GM19467 (cell line): ENCODE data around the gene LYRM7.
"Not testable (repeated sequence)": the region's sequence is repeated elsewhere in the genome, so short reads cannot be mapped to it uniquely, and the experiment has no call there.

Source experiments
- ATAC-seq: cut with Tn5 transposase; IDR thresholded peaks from one replicate; pipeline ENCODE4 v1.9.1; 2021; ENCODE audit warnings: mild to moderate bottlenecking, moderate library complexity; ENCODE audit not compliant: unreplicated experiment

Gene LYRM7

DNA sequence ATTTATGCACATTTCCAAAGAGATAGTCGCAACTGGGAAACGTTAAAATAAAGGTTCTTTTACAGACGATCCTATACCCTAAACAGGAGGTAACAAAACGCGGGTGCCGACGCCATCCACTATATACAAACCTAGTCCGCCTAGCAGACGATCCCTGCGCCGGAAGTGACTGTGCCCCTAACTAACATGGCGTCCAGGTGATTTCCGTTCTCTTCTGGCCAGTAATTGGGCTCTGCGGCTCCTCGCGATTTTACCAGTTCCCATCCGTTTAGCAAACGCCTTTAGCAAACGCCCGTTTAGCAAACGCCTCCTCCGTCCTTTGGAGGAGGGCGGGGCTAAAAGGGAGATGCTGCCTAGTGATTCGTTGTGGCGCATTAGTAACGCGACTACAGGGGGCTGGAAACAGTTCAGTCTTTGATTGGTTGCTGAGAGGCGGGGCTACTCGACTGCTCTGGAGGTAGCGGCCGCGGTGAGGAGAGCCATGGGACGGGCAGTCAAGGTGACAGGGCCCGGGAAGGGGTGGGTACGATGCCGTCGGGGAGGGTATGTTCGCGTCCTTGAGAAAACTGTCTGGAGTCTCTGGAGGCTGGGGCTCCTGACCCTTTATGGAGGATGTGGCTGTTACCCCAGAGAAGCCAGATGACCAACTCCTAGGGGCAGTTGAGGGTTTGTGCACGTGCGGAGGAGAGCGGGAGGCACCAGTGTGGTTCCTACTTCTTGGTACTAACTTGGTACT is at the start of gene LYRM7:
Gene LYRM7 (plus strand): TSS at position 405 of the 736 bp plus-strand sequence. CDS start 77 bp downstream, at position 482.
- ATAC-seq: peak; percentile 98

DNA sequence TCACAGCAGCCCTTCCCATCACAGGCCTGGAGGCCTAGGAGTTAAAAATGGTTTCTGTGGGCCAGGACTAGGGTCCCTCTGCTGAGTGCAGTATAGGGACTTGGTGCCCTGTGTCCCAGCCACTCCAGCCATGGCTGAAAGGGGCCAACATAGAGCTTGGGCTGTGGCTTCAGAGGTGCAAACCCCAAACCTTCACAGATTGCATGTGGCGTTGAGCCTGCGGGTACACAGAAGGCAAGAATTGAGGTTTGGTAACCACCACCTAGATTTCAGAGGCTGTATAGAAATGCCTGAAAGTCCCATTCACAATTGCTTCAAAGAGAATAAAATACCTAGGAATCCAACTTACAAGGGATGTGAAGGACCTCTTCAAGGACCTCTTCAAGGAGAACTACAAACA is 43.5 kb upstream of the LYRM7 start:
- ATAC-seq: not testable (repeated sequence)

DNA sequence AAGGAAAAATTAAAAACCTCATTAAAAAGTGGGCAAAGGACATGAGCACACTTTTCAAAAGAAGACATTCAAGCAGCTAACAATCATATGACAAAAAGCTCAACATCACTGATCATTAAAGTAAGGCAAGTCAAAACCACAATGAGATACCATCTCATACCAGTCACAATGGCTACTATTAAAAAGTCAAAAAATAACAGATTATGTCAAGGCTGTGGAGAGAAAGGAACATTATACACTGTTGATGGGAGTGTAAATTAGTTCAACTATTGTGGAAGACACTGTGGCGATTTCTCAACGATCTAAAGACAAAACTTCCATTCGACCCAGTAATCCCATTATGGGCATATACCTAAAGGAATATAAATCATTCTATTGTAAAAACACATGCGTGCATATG is 41.4 kb upstream of the LYRM7 start:
- ATAC-seq: no peak

GRCh38 chr5:131133091-131133490 is 37.7 kb upstream of the LYRM7 start:
- ATAC-seq: not testable (repeated sequence)

DNA sequence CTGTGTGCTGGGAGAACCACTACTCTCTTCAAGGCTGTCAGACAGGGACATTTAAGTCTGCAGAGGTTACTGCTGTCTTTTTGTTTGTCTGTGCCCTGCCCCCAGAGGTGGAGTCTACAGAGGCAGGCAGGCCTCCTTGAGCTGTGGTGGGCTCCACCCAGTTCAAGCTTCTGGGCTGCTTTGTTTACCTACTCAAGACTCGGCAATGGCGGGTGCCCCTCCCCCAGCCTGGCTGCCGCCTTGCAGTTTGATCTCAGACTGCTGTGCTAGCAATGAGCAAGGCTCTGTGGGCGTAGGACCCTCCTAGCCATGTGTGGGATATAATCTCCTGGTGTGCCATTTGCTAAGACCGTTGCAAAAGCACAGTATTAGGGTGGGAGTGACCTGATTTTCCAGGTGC is 32.3 kb upstream of the LYRM7 start:
- not testable (repeated sequence) for ATAC-seq

GRCh38 chr5:131139321-131139720 is 31.4 kb upstream of the LYRM7 start:
- no peak for ATAC-seq

- ATAC-seq: no peak
These were observed 27.6 kb upstream of the LYRM7 start for GRCh38 chr5:131142970-131143617.

DNA sequence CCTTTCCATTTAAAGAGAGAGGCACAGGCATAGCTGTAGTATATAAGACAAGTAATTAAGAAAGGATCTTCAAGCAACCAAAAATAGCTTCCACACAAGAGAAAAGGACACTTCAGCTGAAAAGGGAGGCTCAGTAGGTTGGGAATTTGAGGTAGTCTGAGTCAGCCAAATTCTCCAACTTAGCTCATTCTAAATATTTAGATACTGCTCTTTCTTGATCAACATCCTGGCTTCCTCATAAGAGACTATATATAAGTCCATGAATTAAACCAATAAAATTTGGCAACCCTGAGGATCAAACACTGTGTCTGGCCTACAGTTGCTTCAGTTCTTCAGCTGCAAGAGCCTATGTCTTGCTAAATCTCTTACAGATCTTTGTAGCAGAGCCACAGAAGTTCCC is 23.5 kb upstream of the LYRM7 start:
- ATAC-seq: no peak

DNA sequence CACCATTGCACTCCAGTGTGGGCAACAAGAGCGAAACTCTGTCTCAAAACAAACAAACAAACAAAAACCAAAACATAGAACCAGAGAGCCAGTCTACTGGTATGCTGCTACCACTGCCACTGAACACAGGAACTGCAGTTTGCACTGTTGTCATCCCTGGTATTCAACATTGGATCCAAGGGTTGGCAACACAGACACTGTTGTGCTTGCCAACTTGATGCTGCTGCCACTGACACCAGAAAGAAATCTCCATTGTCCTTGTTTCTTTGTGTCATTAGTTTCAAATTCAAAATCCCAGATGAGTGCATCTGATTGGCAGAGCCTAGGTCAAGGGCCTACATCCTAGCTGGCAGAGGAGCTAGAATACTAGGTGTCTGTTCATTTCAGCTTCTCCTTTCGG is 21.9 kb upstream of the LYRM7 start:
- no peak for ATAC-seq

GRCh38 chr5:131150408-131150807 is 20.3 kb upstream of the LYRM7 start:
- no peak for ATAC-seq

DNA sequence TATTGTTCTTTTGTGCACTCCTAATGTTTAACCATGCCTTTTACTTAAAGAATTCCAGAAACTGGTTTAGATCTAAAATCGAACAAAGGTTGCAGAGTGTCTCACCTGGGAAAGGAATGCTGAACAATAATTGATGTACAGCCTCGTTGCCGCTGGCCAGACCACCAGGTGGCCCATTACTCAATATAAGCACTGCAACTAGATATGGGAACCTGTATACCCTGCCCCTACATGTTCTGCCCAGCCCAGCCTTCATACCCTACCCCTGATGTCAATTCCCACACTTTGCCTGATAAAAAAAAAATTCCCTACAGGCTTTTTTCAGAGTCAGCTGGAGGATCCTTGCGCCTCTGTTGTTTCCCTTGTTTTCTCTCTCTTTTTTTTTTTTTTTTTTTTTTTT is 19.5 kb upstream of the LYRM7 start:
- ATAC-seq: no peak

GRCh38 chr5:131156385-131156784 is 14.4 kb upstream of the LYRM7 start:
- ATAC-seq: no peak

DNA sequence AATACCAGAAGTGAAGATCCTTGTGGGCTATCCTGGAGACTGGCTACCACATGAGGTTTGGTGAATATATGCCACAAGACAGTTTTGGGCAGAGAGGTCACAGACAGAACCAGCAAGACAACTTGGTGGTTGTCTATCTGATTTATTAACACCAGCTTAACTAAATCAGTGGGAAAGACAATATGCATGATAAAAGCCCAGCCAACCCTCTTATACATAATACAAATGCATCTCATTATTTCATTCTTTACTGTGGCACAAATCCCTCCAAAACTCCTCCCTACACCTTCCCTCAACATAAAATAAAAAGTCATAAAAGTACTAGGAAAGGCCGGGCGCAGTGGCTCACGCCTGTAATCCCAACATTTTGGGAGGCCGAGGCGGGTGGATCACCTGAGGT is 13.8 kb upstream of the LYRM7 start:
- ATAC-seq: no peak

DNA sequence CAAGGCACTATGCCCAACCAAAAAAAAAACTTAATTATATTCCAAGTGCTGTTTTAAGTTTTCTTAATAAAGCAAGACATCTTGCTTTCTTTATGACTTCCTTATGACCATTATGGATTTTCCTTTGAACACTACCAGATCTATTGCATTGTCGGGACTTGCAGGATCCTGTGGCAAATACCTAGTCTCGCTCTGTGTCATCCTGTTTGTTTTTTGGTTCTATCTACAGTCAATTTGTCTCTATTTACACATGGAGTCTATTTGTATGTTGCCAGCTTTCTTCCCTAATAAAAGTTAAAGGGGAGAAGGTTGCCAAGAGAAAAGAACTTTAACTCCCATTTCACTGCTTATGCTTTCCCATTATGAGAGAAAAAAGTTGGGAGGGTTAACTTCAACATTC is 10.6 kb upstream of the LYRM7 start:
- ATAC-seq: no peak

DNA sequence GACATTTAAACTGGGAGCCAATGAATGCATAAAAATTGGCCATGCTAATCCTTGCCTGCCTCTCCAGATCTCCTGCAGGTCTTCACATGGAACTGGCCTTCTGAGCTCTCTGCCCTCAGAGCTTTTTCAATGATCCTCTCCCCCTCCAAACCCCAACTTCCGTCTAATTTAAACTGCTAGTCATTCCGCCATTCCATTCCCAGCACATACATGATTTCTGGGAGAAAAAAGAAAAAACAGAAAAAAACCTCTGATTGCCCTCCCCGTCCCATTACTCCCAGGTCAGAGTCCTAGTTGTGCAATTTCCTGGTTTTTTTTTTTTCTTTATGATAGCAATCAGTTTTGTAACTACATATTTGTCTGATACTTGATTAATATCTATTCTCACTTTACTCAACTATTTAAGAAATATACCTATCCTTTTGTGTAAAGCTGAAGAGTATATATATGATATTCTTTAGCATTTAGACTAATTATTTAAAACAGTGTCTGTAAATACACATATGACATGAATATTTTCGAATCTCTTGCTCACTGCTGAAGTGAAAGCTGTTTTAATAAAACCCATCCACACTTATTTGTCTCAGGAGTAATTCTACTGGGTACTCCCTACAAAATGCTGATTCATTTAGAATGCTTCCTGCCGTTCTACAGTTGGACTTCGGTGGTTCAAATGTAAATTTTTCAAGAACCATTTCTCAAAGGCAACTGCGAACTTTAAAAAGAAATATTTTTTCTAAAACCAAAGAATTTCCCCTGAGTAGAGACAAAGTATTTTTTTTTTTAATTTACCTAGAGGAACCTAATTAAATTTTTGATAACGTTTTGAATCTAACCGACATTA is 7.2 kb upstream of the LYRM7 start:
- no peak for ATAC-seq

DNA sequence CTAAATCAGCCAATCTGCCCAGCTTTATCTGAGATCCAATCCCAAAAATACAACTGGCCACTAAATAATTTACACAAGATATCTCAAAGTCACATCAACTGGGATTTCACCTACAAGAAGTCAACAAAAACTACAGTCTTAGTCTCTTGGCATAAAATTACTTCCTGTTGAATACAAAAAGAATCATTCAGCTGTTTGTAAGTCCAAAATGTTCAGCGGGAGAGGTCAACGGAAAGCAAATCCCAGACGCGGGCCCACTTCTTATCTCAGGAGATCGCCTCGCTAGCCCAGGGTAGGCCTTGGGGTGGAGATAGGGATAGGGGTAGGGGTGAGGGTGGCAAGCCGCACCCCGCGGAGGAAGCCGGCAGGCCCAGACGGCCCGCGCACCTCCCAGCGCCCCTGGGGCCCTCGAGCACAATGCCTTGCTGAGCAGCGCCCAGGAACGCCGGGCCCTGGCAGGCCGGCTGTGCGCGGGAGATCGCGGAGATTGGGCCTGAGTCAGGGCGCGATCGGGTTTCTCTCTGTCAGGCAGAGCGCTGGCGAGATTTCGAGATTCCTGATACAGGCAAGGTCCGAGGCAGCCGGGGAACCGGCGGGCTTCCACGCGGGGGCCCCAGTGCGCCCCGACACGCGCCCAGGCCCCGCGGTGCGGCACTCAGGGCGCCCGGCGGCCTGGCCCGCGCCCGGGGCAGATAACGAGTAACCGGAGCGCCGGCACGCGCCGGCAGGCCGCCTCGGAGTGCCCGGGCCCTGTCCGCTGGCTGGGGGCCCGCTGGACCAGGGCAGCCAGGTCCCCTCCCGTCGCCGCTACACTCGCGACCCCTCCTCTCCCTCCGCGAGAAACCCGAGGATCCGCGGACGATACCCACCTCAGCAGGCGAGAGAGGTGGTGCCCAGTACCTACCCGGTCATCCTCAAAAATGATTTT is 6.3 kb upstream of the LYRM7 start:
- ATAC-seq: peak; percentile 59

DNA sequence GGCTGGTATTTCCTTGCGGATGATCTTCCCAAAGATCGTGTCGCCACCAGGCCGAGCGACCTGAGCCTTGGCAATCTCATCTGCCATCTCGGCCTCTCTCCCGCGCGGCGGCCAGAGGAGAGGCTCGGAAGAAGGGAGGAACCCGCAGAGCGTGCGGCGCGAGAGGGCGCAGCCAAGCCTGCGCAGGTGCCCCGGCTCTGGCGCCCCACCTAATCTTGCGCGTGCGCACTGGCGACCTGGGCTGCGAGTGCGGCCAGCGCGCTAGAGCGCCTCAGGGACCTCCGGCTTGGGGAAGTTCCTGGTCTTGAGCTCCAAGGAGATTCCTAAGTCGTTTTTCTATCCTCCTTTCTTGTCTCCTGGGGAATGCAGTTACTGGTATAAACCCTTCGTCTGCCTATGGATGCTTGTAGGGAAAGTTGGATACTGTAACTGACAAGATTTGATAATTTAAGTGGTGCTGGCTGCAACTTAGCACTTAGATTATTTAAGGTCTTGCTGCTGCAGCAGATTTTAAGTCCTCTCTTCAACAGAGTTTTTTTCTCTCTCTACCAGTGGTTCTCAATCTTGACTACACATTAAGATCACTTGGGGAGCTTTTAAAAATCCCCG is 5.5 kb upstream of the LYRM7 start, which contains the start of gene HINT1:
Gene HINT1 (minus strand): TSS at position 138 of the 609 bp plus-strand sequence. CDS start 51 bp downstream, at position 87.
- ATAC-seq: peak; percentile 84

DNA sequence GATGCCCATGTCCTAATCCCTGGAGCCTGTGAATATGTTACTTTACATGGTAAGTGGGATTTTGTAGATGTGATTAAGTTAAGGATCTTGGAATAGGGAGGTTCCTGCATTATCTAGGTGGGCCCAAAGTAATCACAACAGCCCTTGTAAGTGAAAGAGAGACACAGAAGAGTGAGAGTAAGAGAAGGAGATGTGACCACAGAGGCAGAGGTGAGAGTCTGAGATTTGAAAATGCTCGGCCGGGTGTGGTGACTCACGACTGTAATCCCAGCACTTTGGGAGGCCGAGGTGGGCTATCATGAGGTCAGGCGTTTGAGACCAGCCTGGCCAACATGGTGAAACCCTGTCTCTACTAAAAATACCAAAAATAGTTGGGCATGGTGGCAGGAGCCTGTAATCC is 3.1 kb upstream of the LYRM7 start:
- no peak for ATAC-seq

GRCh38 chr5:131169810-131170539 is 769 bp upstream of the LYRM7 start:
- no peak for ATAC-seq
